ENCODE data around the gene IFT22. TPM values are rescaled to one million over a fixed set of nuclear protein-coding genes. Genes with fewer than 3 reads are reported as not detected.
"Not testable (repeated sequence)": the region's sequence is repeated elsewhere in the genome, so short reads cannot be mapped to it uniquely, and the experiment has no call there.

The IFT22 gene
- total and polyA plus RNA-seq, 7 donors: 7.6 to 38.5 (median 30.7) TPM

DNA sequence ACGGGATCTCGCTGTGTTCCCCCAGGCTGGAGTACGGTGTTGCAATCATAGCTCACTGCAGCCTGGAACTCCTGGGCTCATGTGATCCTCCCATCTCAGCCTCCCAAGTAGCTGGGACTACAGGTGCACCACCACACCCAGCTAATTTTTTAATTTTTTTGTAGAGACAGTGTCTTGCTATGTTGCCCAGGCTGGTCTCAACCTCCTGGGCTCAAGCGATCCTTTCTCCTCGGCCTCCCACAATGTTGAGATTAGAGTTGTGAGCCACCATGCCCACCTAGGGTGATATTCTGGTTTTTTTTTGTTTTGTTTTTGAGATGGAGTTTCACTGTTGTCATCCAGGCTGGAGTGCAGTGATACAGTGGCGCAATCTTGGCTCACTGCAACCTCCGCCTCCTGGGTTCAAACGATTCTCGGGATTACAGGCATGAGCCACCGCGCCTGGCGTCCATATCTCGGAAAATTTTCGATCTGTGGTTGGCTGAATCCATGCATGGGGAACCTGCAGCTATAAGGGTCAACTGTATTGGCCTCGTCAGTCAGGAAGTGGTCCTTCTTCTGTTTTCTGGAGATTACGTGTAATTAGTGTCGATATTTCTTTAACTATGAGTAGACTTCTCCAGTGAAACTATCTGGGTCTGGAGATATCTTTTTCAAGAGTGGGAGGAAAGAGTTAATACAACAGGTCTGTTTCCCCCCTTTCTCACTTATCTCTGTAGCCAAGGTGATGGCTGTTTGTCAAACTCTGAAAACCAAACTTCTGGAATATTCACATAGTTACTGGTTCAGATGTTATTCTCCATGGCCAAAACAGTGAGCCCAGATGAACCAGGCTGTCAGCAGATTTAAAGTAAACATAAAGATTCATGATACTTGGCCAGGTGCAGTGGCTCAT is 55.7 kb downstream of the IFT22 start:
- no peak for DNase-seq
- no peaks in the 10 kb centered on the region for H3K9me3 ChIP-seq
- H3K4me1 ChIP-seq: no peaks in the 10 kb centered on the region
- TF ChIP-seq, protein P1, sequence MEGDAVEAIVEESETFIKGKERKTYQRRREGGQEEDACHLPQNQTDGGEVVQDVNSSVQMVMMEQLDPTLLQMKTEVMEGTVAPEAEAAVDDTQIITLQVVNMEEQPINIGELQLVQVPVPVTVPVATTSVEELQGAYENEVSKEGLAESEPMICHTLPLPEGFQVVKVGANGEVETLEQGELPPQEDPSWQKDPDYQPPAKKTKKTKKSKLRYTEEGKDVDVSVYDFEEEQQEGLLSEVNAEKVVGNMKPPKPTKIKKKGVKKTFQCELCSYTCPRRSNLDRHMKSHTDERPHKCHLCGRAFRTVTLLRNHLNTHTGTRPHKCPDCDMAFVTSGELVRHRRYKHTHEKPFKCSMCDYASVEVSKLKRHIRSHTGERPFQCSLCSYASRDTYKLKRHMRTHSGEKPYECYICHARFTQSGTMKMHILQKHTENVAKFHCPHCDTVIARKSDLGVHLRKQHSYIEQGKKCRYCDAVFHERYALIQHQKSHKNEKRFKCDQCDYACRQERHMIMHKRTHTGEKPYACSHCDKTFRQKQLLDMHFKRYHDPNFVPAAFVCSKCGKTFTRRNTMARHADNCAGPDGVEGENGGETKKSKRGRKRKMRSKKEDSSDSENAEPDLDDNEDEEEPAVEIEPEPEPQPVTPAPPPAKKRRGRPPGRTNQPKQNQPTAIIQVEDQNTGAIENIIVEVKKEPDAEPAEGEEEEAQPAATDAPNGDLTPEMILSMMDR (IDR thresholded peaks at IDR 0.05): no peak
- TF ChIP-seq EP300 (IDR thresholded peaks at IDR 0.05): no peak
- no peak for TF ChIP-seq POLR2A (IDR thresholded peaks at IDR 0.05)
- no peak for TF ChIP-seq POLR2AphosphoS5 (IDR thresholded peaks at IDR 0.05)
- no peaks in the 10 kb centered on the region for H3K27me3 ChIP-seq
- no peak overlapping the region for H3K27ac ChIP-seq
- no peaks in the 10 kb centered on the region for H3K36me3 ChIP-seq
- no peak overlapping the region for H3K4me3 ChIP-seq
- intact Hi-C loops (cut with DNase I): no loop called here
- 76 to 81% methylated on average over 17 of the region's 17 CpGs for WGBS, 2 donors

DNA sequence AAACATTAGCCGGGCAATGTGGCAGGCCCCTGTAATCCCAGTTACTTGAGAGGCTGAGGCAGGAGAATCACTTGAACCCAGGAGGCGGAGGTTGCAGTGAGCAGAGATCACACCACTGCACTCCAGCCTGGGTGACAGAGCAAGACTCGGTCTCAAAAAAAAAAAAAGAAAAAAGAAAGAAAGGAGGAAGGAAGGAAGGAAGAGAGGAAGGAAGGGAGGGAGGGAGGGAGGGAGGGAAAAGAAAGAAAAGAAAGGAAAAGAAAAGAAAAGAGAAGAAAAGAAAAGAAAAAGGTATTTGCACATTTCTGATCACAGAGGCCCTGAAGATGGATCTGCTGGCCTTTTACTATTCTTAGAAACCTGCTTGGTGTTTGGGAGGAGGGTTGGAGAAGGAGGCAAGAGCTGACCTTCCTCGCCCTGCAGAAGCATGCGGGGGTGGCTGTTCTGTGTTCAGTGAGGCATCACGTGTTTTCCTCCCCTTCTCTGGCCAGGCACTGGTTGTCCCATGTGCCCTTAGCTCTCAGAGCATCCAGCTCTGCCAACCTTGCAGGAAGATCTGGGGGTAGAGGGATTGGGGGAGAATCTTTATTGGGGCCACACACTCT is 57.4 kb downstream of the IFT22 start:
- H3K4me1 ChIP-seq; H3K27me3 ChIP-seq; H3K27ac ChIP-seq; DNase-seq; H3K9me3 ChIP-seq; H3K36me3 ChIP-seq; intact Hi-C loops (cut with DNase I); H3K4me3 ChIP-seq: not testable (repeated sequence)
- 48 to 62% methylated on average over 6 of the region's 6 CpGs for WGBS, 2 donors

Small RNA genes within 50 kb of the gene (small RNA-seq; reads per million reads assigned to genes)
- 0 reads per million in 3 donors for gene RNU6-1104P

Other genes with a start within 250 kb of the IFT22 start
- 10 to 100 TPM; 11.8 to 23.3 (median 13.7) TPM for gene TRIM56, start 236.3 kb downstream of the IFT22 start, total RNA-seq
- 10 to 100 TPM in 1 of 3 donors, 1 to 10 TPM in 2; 6.0 to 25.6 (median 7.2) TPM for gene TRIM56, start 236.3 kb downstream of the IFT22 start, polyA plus RNA-seq
- gene SERPINE1, start 194.7 kb downstream of the IFT22 start, total RNA-seq: 10 to 100 TPM in 2 of 4 donors, 1 to 10 TPM in 2; 1.5 to 21.3 (median 11.7) TPM
- gene SERPINE1, start 194.7 kb downstream of the IFT22 start, polyA plus RNA-seq: 10 to 100 TPM in 1 of 3 donors, 1 to 10 TPM in 1, under 1 TPM in 1; 0.46 to 10.0 (median 1.8) TPM
- gene AP1S1, start 167.3 kb downstream of the IFT22 start, total RNA-seq: 10 to 100 TPM; 15.8 to 31.4 (median 26.9) TPM
- 100 to 1,000 TPM; 100 to 135 (median 132) TPM for gene AP1S1, start 167.3 kb downstream of the IFT22 start, polyA plus RNA-seq
- under 1 TPM in 2 of 4 donors, not detected in 2; 0.55 to 0.68 TPM for gene VGF, start 156.2 kb downstream of the IFT22 start, total RNA-seq
- under 1 TPM in 1 of 3 donors, not detected in 2; 0.54 TPM for gene VGF, start 156.2 kb downstream of the IFT22 start, polyA plus RNA-seq
- not detected for gene NAT16, start 141.5 kb downstream of the IFT22 start, total RNA-seq
- gene NAT16, start 141.5 kb downstream of the IFT22 start, polyA plus RNA-seq: under 1 TPM in 1 of 3 donors, not detected in 2; 0.23 TPM
- not detected for gene MOGAT3, start 120.8 kb downstream of the IFT22 start, total RNA-seq
- gene MOGAT3, start 120.8 kb downstream of the IFT22 start, polyA plus RNA-seq: 10 to 100 TPM in 1 of 3 donors, 1 to 10 TPM in 2; 3.6 to 27.2 (median 3.7) TPM
- gene PLOD3, start 104.2 kb downstream of the IFT22 start, total RNA-seq: 10 to 100 TPM; 23.9 to 36.6 (median 26.4) TPM
- 10 to 100 TPM; 18.0 to 57.3 (median 24.3) TPM for gene PLOD3, start 104.2 kb downstream of the IFT22 start, polyA plus RNA-seq
- 10 to 100 TPM; 64.8 to 97.4 (median 84.7) TPM for gene ZNHIT1, start 103.6 kb downstream of the IFT22 start, total RNA-seq
- 100 to 1,000 TPM; 126 to 200 (median 154) TPM for gene ZNHIT1, start 103.6 kb downstream of the IFT22 start, polyA plus RNA-seq
- gene CLDN15, start 84.0 kb downstream of the IFT22 start, total RNA-seq: 10 to 100 TPM in 1 of 4 donors, 1 to 10 TPM in 3; 2.5 to 16.3 (median 3.9) TPM
- 10 to 100 TPM in 1 of 3 donors, 1 to 10 TPM in 2; 3.6 to 14.2 (median 9.0) TPM for gene CLDN15, start 84.0 kb downstream of the IFT22 start, polyA plus RNA-seq
- gene FIS1, start 76.7 kb downstream of the IFT22 start, total RNA-seq: 100 to 1,000 TPM; 237 to 443 (median 426) TPM
- 100 to 1,000 TPM; 190 to 284 (median 252) TPM for gene FIS1, start 76.7 kb downstream of the IFT22 start, polyA plus RNA-seq
- not detected for gene COL26A1, start 41.1 kb upstream of the IFT22 start, total RNA-seq
- gene COL26A1, start 41.1 kb upstream of the IFT22 start, polyA plus RNA-seq: under 1 TPM in 1 of 3 donors, not detected in 2; 0.13 TPM

All from sigmoid colon (tissue), 7 donors.